BLaER1 (cell line): ENCODE results near the gene FBXO11.

Experiments used
- H3K27ac ChIP-seq: shearing (Covaris generic); formaldehyde crosslinking; 2 replicates; pipeline ENCODE4 v1.8.1; 2022
- H3K27me3 ChIP-seq: shearing (Covaris generic); formaldehyde crosslinking; 2 replicates; pipeline ENCODE4 v1.8.1; 2022
- H3K36me3 ChIP-seq: shearing (Covaris generic); formaldehyde crosslinking; 2 replicates; pipeline ENCODE4 v1.8.1; 2022
- H3K4me1 ChIP-seq: shearing (Covaris generic); formaldehyde crosslinking; 2 replicates; pipeline ENCODE4 v1.8.1; 2022
- H3K4me2 ChIP-seq: shearing (Covaris generic); formaldehyde crosslinking; 2 replicates; pipeline ENCODE4 v1.8.1; 2022
- H3K4me3 ChIP-seq: shearing (Covaris generic); formaldehyde crosslinking; 2 replicates; pipeline ENCODE4 v1.8.1; 2022
- H3K9ac ChIP-seq: shearing (Covaris generic); formaldehyde crosslinking; 2 replicates; pipeline ENCODE4 v1.8.1; 2022
- H3K9me3 ChIP-seq: shearing (Covaris generic); formaldehyde crosslinking; 2 replicates; pipeline ENCODE4 v1.8.1; 2022
- H4K20me1 ChIP-seq: shearing (Covaris generic); formaldehyde crosslinking; 2 replicates; pipeline ENCODE4 v1.8.1; 2022
- Cebpa-rat ChIP-seq: shearing (Covaris generic); IDR thresholded peaks from 2 replicates; pipeline ENCODE4 v1.8.1; 2022

The FBXO11 gene

DNA sequence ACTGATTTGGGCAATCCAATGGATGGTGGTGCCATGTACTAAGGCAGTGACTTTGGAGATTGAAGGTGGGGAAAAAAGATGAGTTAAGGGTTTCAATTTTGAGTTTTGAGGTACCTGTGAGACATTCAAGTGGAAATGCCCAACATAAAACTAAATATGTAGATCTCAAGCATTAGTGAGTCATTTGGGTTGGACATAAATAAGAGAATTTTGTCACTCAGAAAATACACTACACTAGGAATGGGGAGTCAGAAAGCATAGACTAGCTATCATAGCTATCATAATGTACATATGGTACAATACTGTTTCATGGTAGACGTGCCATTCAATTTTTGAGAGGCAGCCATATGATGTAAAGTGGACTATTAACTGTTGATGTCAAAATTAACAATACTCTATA lies 56.1 kb downstream of the FBXO11 start:
- no peak for TF ChIP-seq Cebpa-rat
- Histone ChIP-seq H3K9ac (no peak overlapping the region), H3K27ac (no peak overlapping the region), H4K20me1 (peaks cover 94% of the 10 kb centered on the region), H3K27me3 (no peaks in the 10 kb centered on the region), H3K36me3 (no peaks in the 10 kb centered on the region), H3K4me2 (no peak overlapping the region), H3K4me3 (no peak overlapping the region), H3K9me3 (no peaks in the 10 kb centered on the region), H3K4me1 (0 out of 2 replicates have a peak, but pooled peaks cover 7% of the 10 kb centered on the region)

GRCh38 chr2:47849368-47849767 lies 56.9 kb downstream of the FBXO11 start:
- H3K4me1 ChIP-seq = 0 out of 2 replicates have a peak, but pooled peaks cover 7% of the 10 kb centered on the region
- H3K4me3 ChIP-seq = no peak overlapping the region
- no peak overlapping the region for H3K4me2 ChIP-seq
- H3K27ac ChIP-seq = no peak overlapping the region
- TF ChIP-seq Cebpa-rat = no peak
- no peaks in the 10 kb centered on the region for H3K36me3 ChIP-seq
- H4K20me1 ChIP-seq = peaks cover 92% of the 10 kb centered on the region
- no peaks in the 10 kb centered on the region for H3K9me3 ChIP-seq
- no peak overlapping the region for H3K9ac ChIP-seq
- no peaks in the 10 kb centered on the region for H3K27me3 ChIP-seq

GRCh38 chr2:47844162-47844561 lies 62.1 kb downstream of the FBXO11 start:
- no peaks in the 10 kb centered on the region for H3K4me1 ChIP-seq
- H3K27ac ChIP-seq = no peak overlapping the region
- no peaks in the 10 kb centered on the region for H3K27me3 ChIP-seq
- no peak overlapping the region for H3K4me2 ChIP-seq
- H4K20me1 ChIP-seq = peaks cover 92% of the 10 kb centered on the region
- H3K9ac ChIP-seq = no peak overlapping the region
- no peak for TF ChIP-seq Cebpa-rat
- no peaks in the 10 kb centered on the region for H3K9me3 ChIP-seq
- H3K36me3 ChIP-seq = 0 out of 2 replicates have a peak, but pooled peaks cover 3% of the 10 kb centered on the region
- no peak overlapping the region for H3K4me3 ChIP-seq

GRCh38 chr2:47843407-47843806 lies 62.9 kb downstream of the FBXO11 start:
- no peak for TF ChIP-seq Cebpa-rat
- Histone ChIP-seq H3K9ac (no peak overlapping the region), H3K4me2 (no peak overlapping the region), H3K36me3 (peaks cover 8% of the 10 kb centered on the region; the same call in 1 of the 2 replicates), H3K27ac (no peak overlapping the region), H3K4me1 (no peaks in the 10 kb centered on the region), H4K20me1 (peaks cover 89% of the 10 kb centered on the region), H3K4me3 (no peak overlapping the region), H3K27me3 (no peaks in the 10 kb centered on the region), H3K9me3 (no peaks in the 10 kb centered on the region)

GRCh38 chr2:47842846-47843245 lies 63.5 kb downstream of the FBXO11 start:
- Histone ChIP-seq H4K20me1 (peaks cover 83% of the 10 kb centered on the region), H3K9me3 (no peaks in the 10 kb centered on the region), H3K4me2 (no peak overlapping the region), H3K4me1 (no peaks in the 10 kb centered on the region), H3K27me3 (no peaks in the 10 kb centered on the region), H3K36me3 (peaks cover 11% of the 10 kb centered on the region; the same call in 1 of the 2 replicates), H3K27ac (no peak overlapping the region), H3K4me3 (no peak overlapping the region), H3K9ac (no peak overlapping the region)
- no peak for TF ChIP-seq Cebpa-rat

DNA sequence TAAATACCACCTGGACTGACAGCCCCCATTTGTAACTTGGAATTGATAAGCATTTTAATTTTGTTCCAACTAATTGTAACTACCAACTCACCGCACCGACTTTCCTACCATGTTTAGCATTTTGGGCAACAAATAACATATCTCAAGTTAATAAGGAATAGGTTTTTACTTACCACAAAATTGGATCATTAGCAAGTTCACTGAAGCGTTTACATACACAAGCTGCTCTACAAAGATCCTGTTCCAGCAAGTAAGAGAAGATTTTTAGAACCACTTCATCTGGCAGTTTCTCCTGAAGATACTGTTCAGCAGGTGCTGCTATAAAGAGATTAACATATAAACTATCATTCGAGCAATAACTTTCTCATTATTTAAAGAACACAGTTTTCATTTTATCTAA lies 67.6 kb downstream of the FBXO11 start:
- no peaks in the 10 kb centered on the region for H3K27me3 ChIP-seq
- H3K4me3 ChIP-seq = no peak overlapping the region
- H3K36me3 ChIP-seq = peaks cover 50% of the 10 kb centered on the region
- H3K4me1 ChIP-seq = no peaks in the 10 kb centered on the region
- no peak overlapping the region for H3K27ac ChIP-seq
- H4K20me1 ChIP-seq = peaks cover 54% of the 10 kb centered on the region
- H3K4me2 ChIP-seq = no peak overlapping the region
- no peaks in the 10 kb centered on the region for H3K9me3 ChIP-seq
- H3K9ac ChIP-seq = no peak overlapping the region
- no peak for TF ChIP-seq Cebpa-rat

- no peaks in the 10 kb centered on the region for H3K9me3 ChIP-seq
- H3K4me3 ChIP-seq = no peak overlapping the region
- H3K36me3 ChIP-seq = peaks cover 51% of the 10 kb centered on the region
- no peak for TF ChIP-seq Cebpa-rat
- peaks cover 49% of the 10 kb centered on the region for H4K20me1 ChIP-seq
- no peaks in the 10 kb centered on the region for H3K4me1 ChIP-seq
- no peak overlapping the region for H3K9ac ChIP-seq
- H3K4me2 ChIP-seq = no peak overlapping the region
- H3K27me3 ChIP-seq = no peaks in the 10 kb centered on the region
- H3K27ac ChIP-seq = no peak overlapping the region
Measured at GRCh38 chr2:47838249-47838648, 68.0 kb downstream of the FBXO11 start.

- Histone ChIP-seq H3K4me1 (no peaks in the 10 kb centered on the region), H4K20me1 (0 out of 2 replicates have a peak, but pooled peaks cover 6% of the 10 kb centered on the region), H3K4me2 (no peak overlapping the region), H3K27ac (no peak overlapping the region), H3K4me3 (no peak overlapping the region), H3K27me3 (no peaks in the 10 kb centered on the region), H3K9me3 (no peaks in the 10 kb centered on the region), H3K9ac (no peak overlapping the region), H3K36me3 (peaks cover 67% of the 10 kb centered on the region)
- no peak for TF ChIP-seq Cebpa-rat
Measured at GRCh38 chr2:47833516-47833968, 72.8 kb downstream of the FBXO11 start.

DNA sequence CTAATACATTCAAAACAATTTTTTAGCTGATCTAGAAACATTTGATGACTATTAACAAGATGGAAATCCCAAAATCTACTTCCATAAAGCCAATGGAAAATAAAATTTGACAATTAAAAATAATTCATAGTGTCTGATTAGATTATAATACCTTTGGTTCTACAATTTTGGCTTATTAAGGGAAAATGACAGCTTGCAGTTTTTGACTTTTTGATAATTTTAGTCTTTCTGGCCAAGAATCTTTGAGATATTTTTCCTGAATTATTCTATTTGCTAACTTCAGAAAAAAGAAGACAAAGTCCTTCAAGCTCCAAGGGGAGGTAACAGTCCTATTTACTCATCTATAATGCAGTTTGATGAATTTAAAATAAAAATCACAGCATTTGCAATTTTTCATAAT lies 83.8 kb downstream of the FBXO11 start:
- H3K9me3 ChIP-seq = no peaks in the 10 kb centered on the region
- peaks cover 65% of the 10 kb centered on the region for H3K36me3 ChIP-seq
- H3K4me1 ChIP-seq = no peaks in the 10 kb centered on the region
- no peak overlapping the region for H3K27ac ChIP-seq
- H3K27me3 ChIP-seq = no peaks in the 10 kb centered on the region
- TF ChIP-seq Cebpa-rat = no peak
- H3K4me3 ChIP-seq = no peak overlapping the region
- H4K20me1 ChIP-seq = no peaks in the 10 kb centered on the region
- H3K9ac ChIP-seq = no peak overlapping the region
- no peak overlapping the region for H3K4me2 ChIP-seq

DNA sequence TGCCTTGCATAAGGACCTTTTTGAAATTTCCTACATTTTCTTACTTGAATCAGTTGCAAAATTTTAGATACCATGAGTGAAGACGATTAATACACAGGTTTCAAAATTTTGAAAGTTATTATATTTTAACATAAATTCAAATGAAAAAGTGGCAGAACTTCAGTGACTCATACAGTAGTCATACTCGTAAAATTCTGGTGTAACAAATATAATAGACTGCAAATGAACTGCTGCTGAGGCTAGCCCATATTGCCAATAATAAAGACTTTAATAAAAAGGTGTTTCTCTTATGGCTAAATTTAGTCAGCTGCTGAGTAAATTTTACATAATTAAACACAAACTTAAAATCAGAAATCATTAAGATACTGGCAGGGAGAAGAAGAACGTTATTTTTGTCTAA lies 86.5 kb downstream of the FBXO11 start:
- no peak for TF ChIP-seq Cebpa-rat
- Histone ChIP-seq H4K20me1 (no peaks in the 10 kb centered on the region), H3K4me2 (no peak overlapping the region), H3K27me3 (no peaks in the 10 kb centered on the region), H3K9ac (no peak overlapping the region), H3K4me3 (no peak overlapping the region), H3K36me3 (peaks cover 73% of the 10 kb centered on the region), H3K4me1 (peaks cover 10% of the 10 kb centered on the region), H3K27ac (no peak overlapping the region), H3K9me3 (no peaks in the 10 kb centered on the region)

GRCh38 chr2:47818777-47819176 lies 87.5 kb downstream of the FBXO11 start:
- Histone ChIP-seq H4K20me1 (no peaks in the 10 kb centered on the region), H3K36me3 (peaks cover 73% of the 10 kb centered on the region), H3K4me1 (peaks cover 10% of the 10 kb centered on the region), H3K27ac (no peak overlapping the region), H3K4me2 (no peak overlapping the region), H3K4me3 (no peak overlapping the region), H3K9me3 (no peaks in the 10 kb centered on the region), H3K9ac (no peak overlapping the region), H3K27me3 (no peaks in the 10 kb centered on the region)
- no peak for TF ChIP-seq Cebpa-rat
